Neutrophil (primary cell): ENCODE measurements around the gene CACNA2D3.

Experiments
- H3K27ac ChIP-seq: fragments of 200-600 bp; sonication (generic); 2 replicates; pipeline ENCODE4 v1.5.1; 2016; ENCODE audit warnings: mild to moderate bottlenecking, moderate library complexity
- H3K27me3 ChIP-seq: fragments of 200-600 bp; sonication (generic); 2 replicates; pipeline ENCODE4 v1.6.0; 2016; ENCODE audit warnings: mild to moderate bottlenecking
- H3K36me3 ChIP-seq: fragments of 200-600 bp; sonication (generic); 2 replicates; pipeline ENCODE4 v1.5.1; 2017
- H3K4me1 ChIP-seq, 2 experiments: fragments of 200-600 bp in 1 of 2; sonication (generic) in 1 of 2; 1 replicate in 1 of 2; 2 replicates in 1 of 2; pipeline versions ENCODE4 v1.5.1 to v1.6.1; 2013 to 2016; ENCODE audit warnings: low read depth in 1 of 2, low read length in 1 of 2, mild to moderate bottlenecking in 1 of 2, moderate library complexity in 1 of 2; ENCODE audit not compliant: control insufficient read depth in 1 of 2, insufficient read depth in 1 of 2
- H3K4me3 ChIP-seq, 2 experiments: fragments of 200-600 bp in 1 of 2; sonication (generic) in 1 of 2; 1 replicate in 1 of 2; 2 replicates in 1 of 2; pipeline ENCODE4 v1.5.1; 2013 to 2016; ENCODE audit warnings: low read depth in 1 of 2, low read length in 1 of 2, mild to moderate bottlenecking in 1 of 2, moderate library complexity in 1 of 2
- H3K9me3 ChIP-seq: fragments of 200-600 bp; sonication (generic); 2 replicates; pipeline ENCODE4 v1.5.1; 2016
- CTCF ChIP-seq: fragments of 200-600 bp; sonication (generic); IDR thresholded peaks from 2 replicates; pipeline ENCODE4 v1.5.1; 2016; ENCODE audit warnings: antibody characterized with exemption

Gene CACNA2D3

GRCh38 chr3:54875596-54876268 lies 753.4 kb downstream of the CACNA2D3 start:
- H3K36me3 ChIP-seq: no peaks in the 10 kb centered on the region
- H3K27me3 ChIP-seq: no peaks in the 10 kb centered on the region
- H3K4me3 ChIP-seq: no peak overlapping the region
- TF ChIP-seq CTCF: no peak
- no peak overlapping the region for H3K27ac ChIP-seq
- H3K4me1 ChIP-seq: no peaks in the 10 kb centered on the region
- H3K9me3 ChIP-seq: no peaks in the 10 kb centered on the region

GRCh38 chr3:54876694-54877093 lies 754.3 kb downstream of the CACNA2D3 start:
- no peak for TF ChIP-seq CTCF
- H3K27ac ChIP-seq: no peak overlapping the region
- H3K36me3 ChIP-seq: no peaks in the 10 kb centered on the region
- H3K4me1 ChIP-seq: no peaks in the 10 kb centered on the region
- no peak overlapping the region for H3K4me3 ChIP-seq
- no peaks in the 10 kb centered on the region for H3K27me3 ChIP-seq
- no peaks in the 10 kb centered on the region for H3K9me3 ChIP-seq

- no peak overlapping the region for H3K27ac ChIP-seq
- no peaks in the 10 kb centered on the region for H3K4me1 ChIP-seq
- no peaks in the 10 kb centered on the region for H3K27me3 ChIP-seq
- no peak for TF ChIP-seq CTCF
- no peaks in the 10 kb centered on the region for H3K9me3 ChIP-seq
- no peak overlapping the region for H3K4me3 ChIP-seq
- no peaks in the 10 kb centered on the region for H3K36me3 ChIP-seq
Measured at GRCh38 chr3:54877730-54878129, 755.4 kb downstream of the CACNA2D3 start.

GRCh38 chr3:54878145-54878544 lies 755.8 kb downstream of the CACNA2D3 start:
- Histone ChIP-seq H3K4me3 (no peak overlapping the region), H3K27me3 (no peaks in the 10 kb centered on the region), H3K4me1 (no peaks in the 10 kb centered on the region), H3K9me3 (no peaks in the 10 kb centered on the region), H3K36me3 (no peaks in the 10 kb centered on the region), H3K27ac (no peak overlapping the region)
- no peak for TF ChIP-seq CTCF

GRCh38 chr3:54882129-54882833 lies 759.9 kb downstream of the CACNA2D3 start:
- no peaks in the 10 kb centered on the region for H3K27me3 ChIP-seq
- no peaks in the 10 kb centered on the region for H3K36me3 ChIP-seq
- TF ChIP-seq CTCF: no peak
- H3K9me3 ChIP-seq: no peaks in the 10 kb centered on the region
- no peaks in the 10 kb centered on the region for H3K4me1 ChIP-seq
- no peak overlapping the region for H3K27ac ChIP-seq
- H3K4me3 ChIP-seq: no peak overlapping the region
